Activated CD4-positive, alpha-beta memory T cell treated with anti-CD3 and anti-CD28 coated beads for 36 hours (primary cell): ENCODE data around the gene KCNN2. TPM values are rescaled to one million over a fixed set of nuclear protein-coding genes. Genes with fewer than 3 reads are reported as not detected.

Source experiments
- CTCF ChIA-PET: fragments of 350-600 bp; sonication (Branson Sonifier 250); formaldehyde crosslinking; loops from one replicate; lab custom pipeline; 2021; ENCODE audit warnings: antibody characterized with exemption, inconsistent platforms; lab: Charles Lee
- POLR2A ChIA-PET: fragments of 350-600 bp; sonication (Branson Sonifier 250); formaldehyde crosslinking; loops from one replicate; lab custom pipeline; 2021; ENCODE audit warnings: antibody characterized with exemption; lab: Charles Lee
- DNase-seq: peaks from one replicate; pipeline ENCODE4 v3.0.0-alpha.2; 2020
- H3K27ac Mint-ChIP-seq: one replicate; pipeline ENCODE4 v1.8.0; 2021; ENCODE audit warnings: mixed read lengths
- H3K27me3 Mint-ChIP-seq: one replicate; pipeline ENCODE4 v1.8.0; 2021; ENCODE audit warnings: mixed read lengths
- H3K36me3 Mint-ChIP-seq: one replicate; pipeline ENCODE4 v1.8.0; 2021; ENCODE audit warnings: mixed read lengths
- H3K4me1 Mint-ChIP-seq: one replicate; pipeline ENCODE4 v1.8.0; 2021; ENCODE audit warnings: low read depth, mixed read lengths
- H3K4me3 Mint-ChIP-seq: one replicate; pipeline ENCODE4 v1.8.0; 2021; ENCODE audit warnings: mild to moderate bottlenecking, mixed read lengths
- H3K9me3 Mint-ChIP-seq: one replicate; pipeline ENCODE4 v1.8.0; 2021; ENCODE audit warnings: mixed read lengths
- intact Hi-C: fragments of 100-400 bp; cut with micrococcal nuclease; formaldehyde crosslinking; loops from one replicate; pipeline ENCODE4 v1.15.1; 2023
- total RNA-seq, 2 experiments: library from RNA; stranded (reverse); gene quantifications; one replicate each; pipeline ENCODE4 v1.2.3, GENCODE V29; 2021

KCNN2 gene
- total RNA-seq, 2 experiments from 2014 or later: not detected

DNA sequence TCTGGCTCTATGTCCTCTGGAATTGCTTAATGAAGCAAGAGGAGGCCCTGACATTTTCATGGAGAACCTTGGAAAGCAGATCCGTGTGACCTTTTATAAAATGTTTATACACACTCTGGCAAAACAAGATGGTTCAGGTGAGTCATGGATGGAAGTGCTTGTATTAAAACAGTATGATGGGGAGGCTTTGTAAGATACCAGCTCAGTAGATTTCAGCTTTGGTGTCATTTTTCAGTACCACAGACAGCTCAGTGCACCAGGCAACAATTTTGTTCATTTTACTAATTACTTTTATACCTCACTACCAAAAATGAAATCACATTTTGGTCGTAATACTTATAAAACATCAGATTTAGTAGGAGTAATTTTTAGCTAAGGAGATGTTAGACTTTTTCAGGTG is 5.2 kb downstream of the KCNN2 start:
- ChIA-PET POLR2A (no interaction called here), CTCF (interaction anchor here (1.0 kb wide), 1 partner anchor 9 kb away, joined by 3 read pairs; no protein-coding TSS in a partner anchor)
- Mint-ChIP-seq H3K27ac (no peak overlapping the region), H3K4me3 (no peak overlapping the region), H3K9me3 (no peaks in the 10 kb centered on the region), H3K4me1 (no peaks in the 10 kb centered on the region), H3K27me3 (peaks cover 15% of the 10 kb centered on the region), H3K36me3 (peaks cover 2% of the 10 kb centered on the region)
- DNase-seq: no peak
- intact Hi-C loops: no loop called here

GRCh38 chr5:114369680-114370417 is 8.0 kb downstream of the KCNN2 start:
- Mint-ChIP-seq H3K4me1 (no peaks in the 10 kb centered on the region), H3K36me3 (no peaks in the 10 kb centered on the region), H3K9me3 (no peaks in the 10 kb centered on the region), H3K27me3 (no peaks in the 10 kb centered on the region), H3K27ac (no peak overlapping the region), H3K4me3 (no peak overlapping the region)
- no peak for DNase-seq
- intact Hi-C loops: no loop called here
- POLR2A ChIA-PET: no interaction called here
- CTCF ChIA-PET: no interaction called here

GRCh38 chr5:114377050-114377844 is 15.4 kb downstream of the KCNN2 start:
- no peak overlapping the region for H3K4me3 Mint-ChIP-seq
- H3K4me1 Mint-ChIP-seq: no peaks in the 10 kb centered on the region
- no peak for DNase-seq
- H3K36me3 Mint-ChIP-seq: no peaks in the 10 kb centered on the region
- peaks cover 4% of the 10 kb centered on the region for H3K27me3 Mint-ChIP-seq
- H3K9me3 Mint-ChIP-seq: no peaks in the 10 kb centered on the region
- CTCF ChIA-PET: no interaction called here
- POLR2A ChIA-PET: no interaction called here
- H3K27ac Mint-ChIP-seq: no peak overlapping the region
- intact Hi-C loops: no loop called here

DNA sequence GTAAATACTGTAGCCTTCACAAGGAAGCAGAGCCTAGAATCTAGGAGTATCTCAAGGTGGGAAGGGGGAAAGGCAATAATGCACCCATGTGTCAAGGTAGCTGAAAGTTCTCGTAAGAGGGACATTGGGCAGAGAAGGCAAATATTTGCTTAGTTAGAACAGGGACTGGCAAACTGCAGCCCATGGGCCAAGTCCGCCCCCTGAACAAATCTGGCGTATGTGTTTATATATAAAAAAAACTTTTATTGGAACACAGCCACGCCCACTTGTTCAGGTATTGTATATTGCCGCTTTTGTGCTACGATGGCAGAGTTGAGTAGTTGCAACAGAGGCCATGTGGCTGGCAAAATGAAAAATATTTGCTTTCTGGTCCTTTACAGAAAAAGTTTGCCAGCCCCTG is 16.1 kb downstream of the KCNN2 start:
- intact Hi-C loops: no loop called here
- ChIA-PET CTCF (no interaction called here), POLR2A (no interaction called here)
- Mint-ChIP-seq H3K36me3 (no peaks in the 10 kb centered on the region), H3K27me3 (peaks cover 4% of the 10 kb centered on the region), H3K4me3 (no peak overlapping the region), H3K9me3 (no peaks in the 10 kb centered on the region), H3K4me1 (no peaks in the 10 kb centered on the region), H3K27ac (no peak overlapping the region)
- no peak for DNase-seq

GRCh38 chr5:114380721-114381120 is 18.9 kb downstream of the KCNN2 start:
- H3K4me1 Mint-ChIP-seq: no peaks in the 10 kb centered on the region
- no peaks in the 10 kb centered on the region for H3K36me3 Mint-ChIP-seq
- peaks cover 5% of the 10 kb centered on the region for H3K27me3 Mint-ChIP-seq
- CTCF ChIA-PET: no interaction called here
- POLR2A ChIA-PET: no interaction called here
- no peak overlapping the region for H3K27ac Mint-ChIP-seq
- H3K4me3 Mint-ChIP-seq: no peak overlapping the region
- H3K9me3 Mint-ChIP-seq: no peaks in the 10 kb centered on the region
- intact Hi-C loops: no loop called here
- DNase-seq: no peak

- H3K4me1 Mint-ChIP-seq: no peaks in the 10 kb centered on the region
- no peaks in the 10 kb centered on the region for H3K9me3 Mint-ChIP-seq
- H3K27ac Mint-ChIP-seq: no peak overlapping the region
- H3K36me3 Mint-ChIP-seq: no peaks in the 10 kb centered on the region
- ChIA-PET CTCF (no interaction called here), POLR2A (no interaction called here)
- DNase-seq: no peak
- no peak overlapping the region for H3K4me3 Mint-ChIP-seq
- intact Hi-C loops: no loop called here
- peaks cover 1% of the 10 kb centered on the region for H3K27me3 Mint-ChIP-seq
Measured at GRCh38 chr5:114387433-114387832, 25.6 kb downstream of the KCNN2 start.

- ChIA-PET POLR2A (no interaction called here), CTCF (no interaction called here)
- H3K36me3 Mint-ChIP-seq: no peaks in the 10 kb centered on the region
Measured at GRCh38 chr5:114390431-114390830, 28.6 kb downstream of the KCNN2 start.

GRCh38 chr5:114391321-114391720 is 29.5 kb downstream of the KCNN2 start:
- intact Hi-C loops: no loop called here
- H3K27ac Mint-ChIP-seq: no peak overlapping the region
- no peak for DNase-seq
- H3K4me3 Mint-ChIP-seq: no peak overlapping the region
- POLR2A ChIA-PET: no interaction called here
- H3K36me3 Mint-ChIP-seq: no peaks in the 10 kb centered on the region
- CTCF ChIA-PET: no interaction called here
- no peaks in the 10 kb centered on the region for H3K9me3 Mint-ChIP-seq
- H3K4me1 Mint-ChIP-seq: no peaks in the 10 kb centered on the region
- H3K27me3 Mint-ChIP-seq: no peaks in the 10 kb centered on the region

More at GRCh38 chr5:114390431-114390830, 28.6 kb downstream of the KCNN2 start:
- no peaks in the 10 kb centered on the region for H3K4me1 Mint-ChIP-seq
- no peak overlapping the region for H3K27ac Mint-ChIP-seq
- intact Hi-C loops: no loop called here
- no peak for DNase-seq
- no peak overlapping the region for H3K4me3 Mint-ChIP-seq
- H3K9me3 Mint-ChIP-seq: no peaks in the 10 kb centered on the region
- no peaks in the 10 kb centered on the region for H3K27me3 Mint-ChIP-seq

GRCh38 chr5:114393159-114393558 is 31.3 kb downstream of the KCNN2 start:
- no peaks in the 10 kb centered on the region for H3K36me3 Mint-ChIP-seq
- H3K27ac Mint-ChIP-seq: no peak overlapping the region
- no peaks in the 10 kb centered on the region for H3K4me1 Mint-ChIP-seq
- DNase-seq: no peak
- ChIA-PET CTCF (no interaction called here), POLR2A (no interaction called here)
- H3K27me3 Mint-ChIP-seq: no peaks in the 10 kb centered on the region
- H3K9me3 Mint-ChIP-seq: peaks cover 3% of the 10 kb centered on the region
- H3K4me3 Mint-ChIP-seq: no peak overlapping the region
- intact Hi-C loops: no loop called here

GRCh38 chr5:114402206-114402605 is 40.3 kb downstream of the KCNN2 start:
- DNase-seq: no peak
- no peaks in the 10 kb centered on the region for H3K9me3 Mint-ChIP-seq
- intact Hi-C loops: no loop called here
- ChIA-PET POLR2A (no interaction called here), CTCF (no interaction called here)
- no peaks in the 10 kb centered on the region for H3K27me3 Mint-ChIP-seq
- no peak overlapping the region for H3K4me3 Mint-ChIP-seq
- no peaks in the 10 kb centered on the region for H3K4me1 Mint-ChIP-seq
- no peaks in the 10 kb centered on the region for H3K36me3 Mint-ChIP-seq
- no peak overlapping the region for H3K27ac Mint-ChIP-seq

GRCh38 chr5:114407783-114408182 is 45.9 kb downstream of the KCNN2 start:
- intact Hi-C loops: no loop called here
- ChIA-PET POLR2A (no interaction called here), CTCF (no interaction called here)
- no peak for DNase-seq
- H3K27me3 Mint-ChIP-seq: no peaks in the 10 kb centered on the region
- no peaks in the 10 kb centered on the region for H3K9me3 Mint-ChIP-seq
- no peak overlapping the region for H3K27ac Mint-ChIP-seq
- no peaks in the 10 kb centered on the region for H3K4me1 Mint-ChIP-seq
- H3K4me3 Mint-ChIP-seq: no peak overlapping the region
- no peaks in the 10 kb centered on the region for H3K36me3 Mint-ChIP-seq

DNA sequence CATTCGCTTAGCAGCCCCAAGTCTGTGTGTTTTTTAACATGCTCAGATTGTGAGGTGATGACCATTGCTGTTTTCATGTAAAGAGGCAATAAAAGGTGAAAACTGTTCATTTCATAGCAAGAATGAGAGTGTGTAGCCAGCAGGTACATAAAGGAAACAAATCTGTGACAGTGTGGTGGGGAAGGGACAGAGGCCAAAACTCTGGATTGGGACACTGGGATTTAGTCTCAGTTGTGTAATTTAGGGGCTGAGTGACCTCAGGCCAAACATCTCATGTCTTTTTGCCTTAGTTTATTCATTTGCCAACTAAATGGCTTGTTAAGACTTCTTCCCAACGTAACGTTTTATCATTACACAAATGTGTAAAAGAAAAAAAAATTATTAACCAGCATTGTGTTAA is 47.0 kb downstream of the KCNN2 start:
- ChIA-PET POLR2A (no interaction called here), CTCF (no interaction called here)
- H3K4me3 Mint-ChIP-seq: no peak overlapping the region
- no peaks in the 10 kb centered on the region for H3K27me3 Mint-ChIP-seq
- H3K36me3 Mint-ChIP-seq: no peaks in the 10 kb centered on the region
- no peaks in the 10 kb centered on the region for H3K9me3 Mint-ChIP-seq
- intact Hi-C loops: no loop called here
- no peaks in the 10 kb centered on the region for H3K4me1 Mint-ChIP-seq
- DNase-seq: no peak
- no peak overlapping the region for H3K27ac Mint-ChIP-seq
